Activated naive CD8-positive, alpha-beta T cell treated with anti-CD3 and anti-CD28 coated beads, Interleukin-2, amount 10 ng/mL, durations not matched to agents 7 days and 5 days (primary cell): ENCODE measurements around the gene CFAP410. TPM values are rescaled to one million over a fixed set of nuclear protein-coding genes. Genes with fewer than 3 reads are reported as not detected.

ENCODE experiments used
- ATAC-seq: fragments of 150-1000 bp; cut with Tn5 transposase; one replicate; pipeline ENCODE4 v1.10.0; 2021; ENCODE audit warnings: low read depth, moderate library complexity
- POLR2A ChIA-PET: fragments of 350-600 bp; sonication (Branson Sonifier 250); formaldehyde crosslinking; loops from one replicate; lab custom pipeline; 2021; ENCODE audit warnings: antibody characterized with exemption; lab: Charles Lee
- DNase-seq: peaks from one replicate; pipeline ENCODE4 v3.0.0; 2021
- H3K27ac Mint-ChIP-seq: one replicate; pipeline ENCODE4 v1.8.0; 2022; ENCODE audit warnings: mild to moderate bottlenecking, mixed read lengths
- H3K27me3 Mint-ChIP-seq: one replicate; pipeline ENCODE4 v1.8.0; 2022; ENCODE audit warnings: mild to moderate bottlenecking, moderate library complexity, mixed read lengths
- H3K36me3 Mint-ChIP-seq: one replicate; pipeline ENCODE4 v1.8.0; 2021; ENCODE audit warnings: mild to moderate bottlenecking, mixed read lengths
- H3K4me1 Mint-ChIP-seq: one replicate; pipeline ENCODE4 v1.8.0; 2021; ENCODE audit warnings: mixed read lengths
- H3K4me3 Mint-ChIP-seq: one replicate; pipeline ENCODE4 v1.8.0; 2022; ENCODE audit warnings: mild to moderate bottlenecking, moderate library complexity, mixed read lengths
- H3K9me3 Mint-ChIP-seq: one replicate; pipeline ENCODE4 v1.8.0; 2021; ENCODE audit warnings: mixed read lengths
- total RNA-seq, 2 experiments: library from RNA; stranded (reverse); gene quantifications; one replicate each; pipeline ENCODE4 v1.2.3, GENCODE V29; 2021

Gene CFAP410
- total RNA-seq, 2 experiments from 2014 or later: 23.7 TPM

- Mint-ChIP-seq H3K4me3 (peak overlapping the region; percentile 64), H3K4me1 (peaks cover 11% of the 10 kb centered on the region), H3K27ac (peak overlapping the region; percentile 64), H3K9me3 (no peaks in the 10 kb centered on the region), H3K27me3 (no peaks in the 10 kb centered on the region), H3K36me3 (no peaks in the 10 kb centered on the region)
- POLR2A ChIA-PET: interaction anchor here (0.6 to 8.5 kb wide), 7 partner anchors 9 to 1807 kb away, joined by 3 to 60 read pairs (median 4); partner anchors contain the start of genes LRRC3 and TRPM2
- no peak for ATAC-seq
- peak; percentile 63 for DNase-seq
Observed at GRCh38 chr21:44337941-44338895, 972 bp downstream of the CFAP410 start.

DNA sequence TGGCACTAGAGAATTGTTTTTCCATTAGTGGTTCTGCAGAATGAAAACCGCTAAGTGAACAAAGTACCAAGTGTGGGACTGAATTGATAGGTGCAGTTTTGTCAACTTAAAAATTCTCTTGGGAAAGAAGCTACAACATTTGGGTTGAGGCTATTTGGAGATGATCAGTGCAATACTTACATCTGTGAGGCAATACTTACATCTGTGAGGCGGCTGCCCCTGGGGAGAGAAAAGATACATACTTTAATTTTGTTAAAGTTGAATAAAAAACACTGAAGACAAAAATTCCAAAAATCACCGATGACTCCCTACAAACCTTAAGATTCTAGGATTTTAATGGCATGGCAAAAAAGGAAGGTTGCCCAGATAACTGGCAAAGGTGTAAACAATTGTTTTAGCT lies 1.7 kb downstream of the CFAP410 start:
- DNase-seq (no peak), ATAC-seq (no peak)
- peaks cover 11% of the 10 kb centered on the region for H3K4me1 Mint-ChIP-seq
- no peaks in the 10 kb centered on the region for H3K9me3 Mint-ChIP-seq
- H3K4me3 Mint-ChIP-seq: no peak overlapping the region
- H3K27ac Mint-ChIP-seq: no peak overlapping the region
- POLR2A ChIA-PET: interaction anchor here (8.5 kb wide), 1 partner anchor 16 kb away, joined by 60 read pairs; the partner anchor contains the start of gene TRPM2
- no peaks in the 10 kb centered on the region for H3K36me3 Mint-ChIP-seq
- no peaks in the 10 kb centered on the region for H3K27me3 Mint-ChIP-seq

GRCh38 chr21:44335266-44336059 lies 3.7 kb downstream of the CFAP410 start:
- Mint-ChIP-seq H3K27me3 (no peaks in the 10 kb centered on the region), H3K9me3 (no peaks in the 10 kb centered on the region), H3K4me3 (no peak overlapping the region), H3K4me1 (peaks cover 7% of the 10 kb centered on the region), H3K36me3 (no peaks in the 10 kb centered on the region), H3K27ac (no peak overlapping the region)
- POLR2A ChIA-PET: interaction anchor here (1.4 kb wide), 1 partner anchor 121 kb away, joined by 3 read pairs; no protein-coding TSS in a partner anchor
- DNase-seq (no peak), ATAC-seq (no peak)

DNA sequence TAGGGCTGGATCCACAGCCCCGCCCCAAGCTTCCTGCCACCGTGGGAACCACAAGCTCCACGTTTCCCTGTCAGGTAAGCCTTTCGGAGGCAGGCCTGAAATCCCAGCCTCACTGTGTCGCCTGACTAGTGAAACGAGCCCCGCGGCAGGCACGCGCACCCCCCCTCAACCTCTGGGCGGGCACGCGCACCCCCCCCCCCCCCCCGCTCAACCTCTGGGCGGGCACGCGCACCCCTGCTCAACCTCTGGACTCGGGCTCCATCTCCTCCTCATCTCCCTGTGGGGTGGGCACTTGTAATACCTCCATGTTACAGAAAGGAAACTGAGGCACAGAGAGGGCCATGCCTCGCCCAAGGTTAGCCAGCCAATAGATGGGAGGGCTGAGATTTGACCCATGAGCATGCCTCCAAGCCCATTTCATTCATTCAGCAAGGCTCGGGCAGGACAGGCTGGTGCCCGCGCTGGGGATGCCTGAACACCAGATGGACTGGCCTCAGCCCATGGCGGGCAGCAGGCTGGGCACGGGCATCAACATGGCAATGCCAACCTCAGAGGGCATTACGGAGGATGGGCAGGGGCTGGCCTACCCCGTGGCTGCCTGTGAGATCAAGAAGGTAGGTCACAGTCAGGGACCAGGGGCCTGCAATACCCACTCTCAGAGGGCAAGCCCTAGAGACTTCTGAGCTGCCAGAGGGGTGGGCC lies 4.7 kb downstream of the CFAP410 start:
- Mint-ChIP-seq H3K4me1 (no peaks in the 10 kb centered on the region), H3K36me3 (no peaks in the 10 kb centered on the region), H3K27ac (peak overlapping the region; percentile 30), H3K27me3 (no peaks in the 10 kb centered on the region), H3K4me3 (no peak overlapping the region), H3K9me3 (no peaks in the 10 kb centered on the region)
- POLR2A ChIA-PET: interaction anchor here (1.4 kb wide), 1 partner anchor 122 kb away, joined by 3 read pairs; no protein-coding TSS in a partner anchor
- DNase-seq (no peak), ATAC-seq (no peak)

DNA sequence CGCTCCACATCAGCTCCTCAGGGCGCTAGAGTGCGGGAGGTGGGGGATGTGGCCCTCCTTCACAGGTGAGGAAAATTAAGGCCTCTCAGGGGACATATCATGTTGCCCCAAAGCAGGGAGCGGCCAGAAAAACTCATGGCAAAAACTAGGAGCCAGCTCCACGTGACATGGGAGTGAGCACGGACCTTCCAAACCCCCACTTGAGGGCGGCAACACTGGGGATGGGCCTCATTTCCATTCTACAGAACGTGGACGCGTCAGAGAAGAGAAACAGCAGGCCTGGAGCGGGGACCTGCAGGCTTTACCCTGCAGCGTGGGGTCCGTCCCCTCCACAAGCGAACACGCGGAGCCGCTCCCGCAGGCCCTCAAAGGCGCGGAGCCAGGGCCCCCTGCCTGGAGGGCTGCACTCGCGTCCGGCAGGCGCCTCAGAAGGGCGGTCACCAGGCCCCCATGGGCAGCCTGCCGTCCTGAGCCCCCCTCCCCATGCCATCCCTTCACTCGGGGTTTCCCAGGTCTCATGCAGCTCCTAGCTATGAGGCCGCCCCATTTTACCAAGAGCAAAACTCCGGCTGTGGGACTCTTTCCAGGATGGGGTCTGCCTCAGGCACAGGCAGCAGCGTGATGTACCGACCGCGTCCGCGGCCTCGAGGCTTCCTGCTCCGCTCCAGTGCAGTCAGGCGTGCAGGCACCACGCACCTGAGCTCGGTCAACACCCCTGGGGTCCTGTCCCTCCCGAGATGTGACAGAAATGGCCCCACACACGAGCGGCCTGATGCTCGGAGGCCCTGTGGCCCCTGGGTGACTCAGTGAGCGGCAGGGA lies 5.5 kb downstream of the CFAP410 start:
- Mint-ChIP-seq H3K27ac (no peak overlapping the region), H3K36me3 (no peaks in the 10 kb centered on the region), H3K27me3 (no peaks in the 10 kb centered on the region), H3K9me3 (no peaks in the 10 kb centered on the region), H3K4me1 (no peaks in the 10 kb centered on the region), H3K4me3 (no peak overlapping the region)
- DNase-seq: no peak
- ATAC-seq: no peak
- POLR2A ChIA-PET: interaction anchor here (1.4 kb wide), 1 partner anchor 123 kb away, joined by 3 read pairs; no protein-coding TSS in a partner anchor

DNA sequence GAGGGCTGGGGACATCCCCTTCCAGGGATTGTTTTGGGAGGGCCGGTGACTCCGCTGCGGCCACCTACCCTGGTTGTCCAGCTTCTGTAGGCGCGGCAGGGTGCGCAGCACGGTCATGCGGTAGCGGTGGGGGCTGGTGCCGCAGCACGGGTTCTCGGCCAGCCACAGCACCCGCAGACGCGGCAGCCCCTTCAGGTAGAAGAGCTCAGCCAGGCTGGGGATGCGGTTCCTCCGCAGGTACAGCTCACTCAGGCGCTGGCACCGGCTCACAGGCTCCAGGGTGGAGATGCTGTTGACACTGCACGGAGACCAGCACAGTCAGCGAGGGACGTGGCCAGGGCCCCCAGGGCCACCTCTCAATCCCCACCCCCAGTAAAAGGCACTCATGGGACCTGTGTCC lies 6.2 kb downstream of the CFAP410 start:
- no peaks in the 10 kb centered on the region for H3K9me3 Mint-ChIP-seq
- DNase-seq (no peak), ATAC-seq (no peak)
- H3K4me3 Mint-ChIP-seq: no peak overlapping the region
- H3K36me3 Mint-ChIP-seq: no peaks in the 10 kb centered on the region
- POLR2A ChIA-PET: no interaction called here
- H3K27ac Mint-ChIP-seq: no peak overlapping the region
- H3K27me3 Mint-ChIP-seq: no peaks in the 10 kb centered on the region
- H3K4me1 Mint-ChIP-seq: no peaks in the 10 kb centered on the region

DNA sequence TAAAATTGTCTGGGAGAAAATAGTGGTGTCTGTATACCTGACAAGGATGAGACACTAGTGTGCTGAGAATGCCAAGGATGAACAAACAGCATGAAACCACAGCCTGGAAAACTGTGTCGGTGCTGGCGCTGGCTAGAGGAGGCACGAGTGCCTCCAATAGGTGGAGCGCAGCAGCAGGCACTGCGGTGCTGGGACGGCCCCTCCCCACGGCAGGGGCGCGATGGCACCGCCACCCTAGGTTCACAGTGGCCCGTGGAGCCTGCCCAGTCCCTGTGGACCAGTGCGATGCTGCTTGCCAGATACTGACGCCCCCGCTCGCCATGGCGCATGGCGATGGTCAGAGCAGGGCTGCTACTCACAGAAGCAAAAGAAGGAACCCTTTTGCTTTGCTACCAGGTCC lies 6.8 kb downstream of the CFAP410 start:
- no peaks in the 10 kb centered on the region for H3K27me3 Mint-ChIP-seq
- no peak overlapping the region for H3K27ac Mint-ChIP-seq
- no peaks in the 10 kb centered on the region for H3K9me3 Mint-ChIP-seq
- no peaks in the 10 kb centered on the region for H3K36me3 Mint-ChIP-seq
- no peak overlapping the region for H3K4me3 Mint-ChIP-seq
- ATAC-seq (no peak), DNase-seq (no peak)
- POLR2A ChIA-PET: no interaction called here
- no peaks in the 10 kb centered on the region for H3K4me1 Mint-ChIP-seq

GRCh38 chr21:44331650-44332307 lies 7.4 kb downstream of the CFAP410 start:
- Mint-ChIP-seq H3K4me1 (no peaks in the 10 kb centered on the region), H3K4me3 (no peak overlapping the region), H3K27ac (no peak overlapping the region), H3K27me3 (no peaks in the 10 kb centered on the region), H3K36me3 (no peaks in the 10 kb centered on the region), H3K9me3 (no peaks in the 10 kb centered on the region)
- POLR2A ChIA-PET: no interaction called here
- DNase-seq: no peak
- ATAC-seq: no peak

- no peak overlapping the region for H3K27ac Mint-ChIP-seq
- POLR2A ChIA-PET: no interaction called here
- DNase-seq (no peak), ATAC-seq (no peak)
- H3K27me3 Mint-ChIP-seq: no peaks in the 10 kb centered on the region
- H3K4me3 Mint-ChIP-seq: no peak overlapping the region
- no peaks in the 10 kb centered on the region for H3K36me3 Mint-ChIP-seq
- no peaks in the 10 kb centered on the region for H3K9me3 Mint-ChIP-seq
- no peaks in the 10 kb centered on the region for H3K4me1 Mint-ChIP-seq
Observed at GRCh38 chr21:44331209-44331608, 8.0 kb downstream of the CFAP410 start.

GRCh38 chr21:44330698-44331097 lies 8.5 kb downstream of the CFAP410 start:
- Mint-ChIP-seq H3K27me3 (no peaks in the 10 kb centered on the region), H3K4me3 (no peak overlapping the region), H3K4me1 (no peaks in the 10 kb centered on the region), H3K36me3 (no peaks in the 10 kb centered on the region), H3K9me3 (no peaks in the 10 kb centered on the region), H3K27ac (no peak overlapping the region)
- POLR2A ChIA-PET: no interaction called here
- DNase-seq (no peak), ATAC-seq (no peak)

DNA sequence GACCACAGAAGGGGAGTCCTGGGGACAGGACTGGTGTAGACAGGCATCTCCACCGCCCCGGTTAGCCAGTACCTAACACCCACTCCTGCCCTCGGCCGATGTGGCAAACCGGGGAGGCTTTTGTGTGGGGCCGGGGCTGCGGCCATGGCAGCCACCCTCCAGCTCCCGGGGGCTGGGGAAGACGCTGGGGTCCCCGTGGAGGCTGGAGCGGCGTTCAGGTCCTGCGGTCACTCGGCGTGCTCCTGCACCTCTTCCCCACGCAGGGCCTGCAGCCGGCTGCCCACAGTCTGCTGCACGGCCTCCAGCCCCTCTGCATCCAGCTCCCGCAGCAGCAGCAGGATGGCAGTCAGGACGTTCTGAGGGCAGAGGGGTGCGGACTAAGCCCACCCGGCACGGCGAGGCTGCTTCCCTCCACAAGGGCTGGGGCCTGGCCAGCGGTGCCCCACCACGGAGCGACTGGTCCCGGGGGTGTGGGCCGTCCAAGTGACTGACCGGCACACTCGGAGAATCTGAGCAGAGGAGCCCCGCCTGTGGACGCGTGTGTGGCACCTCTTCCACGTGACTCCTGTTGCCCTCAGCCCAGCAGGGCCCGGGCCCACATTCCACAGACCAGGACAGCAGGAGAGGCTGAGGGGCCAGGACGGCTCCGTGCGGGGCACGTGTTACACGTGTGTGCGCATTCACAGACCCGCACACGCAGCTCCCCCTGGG lies 9.1 kb downstream of the CFAP410 start:
- Mint-ChIP-seq H3K4me1 (no peaks in the 10 kb centered on the region), H3K36me3 (no peaks in the 10 kb centered on the region), H3K27me3 (no peaks in the 10 kb centered on the region), H3K9me3 (no peaks in the 10 kb centered on the region), H3K4me3 (no peak overlapping the region), H3K27ac (no peak overlapping the region)
- ATAC-seq (no peak), DNase-seq (no peak)
- POLR2A ChIA-PET: no interaction called here
